ENCODE results near the gene SDK1.
"Not testable (repeated sequence)": the region's sequence is repeated elsewhere in the genome, so short reads cannot be mapped to it uniquely, and the experiment has no call there.

SDK1 gene

GRCh38 chr7:3916146-3916545, 615.1 kb downstream of the SDK1 start:
- DNase-seq (ENCODE audit: low read depth in 2 of 2), result no peak

GRCh38 chr7:3917436-3917835, 616.4 kb downstream of the SDK1 start:
- DNase-seq (ENCODE audit: low read depth in 2 of 2), result no peak

- no peak for DNase-seq (ENCODE audit: low read depth in 2 of 2)
Measured at GRCh38 chr7:3918576-3918975, 617.5 kb downstream of the SDK1 start.

GRCh38 chr7:3922175-3922635, 621.2 kb downstream of the SDK1 start:
- no peak for DNase-seq (ENCODE audit: low read depth in 2 of 2)

- no peak for DNase-seq (ENCODE audit: low read depth in 2 of 2)
Measured at GRCh38 chr7:3923307-3923918, 622.4 kb downstream of the SDK1 start.

GRCh38 chr7:3924277-3924676, 623.2 kb downstream of the SDK1 start:
- no peak for DNase-seq (ENCODE audit: low read depth in 2 of 2)

GRCh38 chr7:3927446-3928110, 626.5 kb downstream of the SDK1 start:
- DNase-seq (ENCODE audit: low read depth in 2 of 2), result no peak

GRCh38 chr7:3928727-3929515, 627.9 kb downstream of the SDK1 start:
- no peak for DNase-seq (ENCODE audit: low read depth in 2 of 2)

GRCh38 chr7:3931843-3932242, 630.8 kb downstream of the SDK1 start:
- DNase-seq (ENCODE audit: low read depth in 2 of 2), result no peak

GRCh38 chr7:3937146-3937545, 636.1 kb downstream of the SDK1 start:
- DNase-seq (ENCODE audit: low read depth in 2 of 2), result no peak

- DNase-seq (ENCODE audit: low read depth in 2 of 2), result no peak
Measured at GRCh38 chr7:3937605-3938004, 636.6 kb downstream of the SDK1 start.

- not testable (repeated sequence) for DNase-seq (ENCODE audit: low read depth in 2 of 2)
Measured at GRCh38 chr7:3941706-3942105, 640.7 kb downstream of the SDK1 start.

GRCh38 chr7:3942276-3942675, 641.2 kb downstream of the SDK1 start:
- no peak for DNase-seq (ENCODE audit: low read depth in 2 of 2)

- no peak for DNase-seq (ENCODE audit: low read depth in 2 of 2)
Measured at GRCh38 chr7:3942816-3943745, 642.0 kb downstream of the SDK1 start.

GRCh38 chr7:3943779-3944520, 642.9 kb downstream of the SDK1 start:
- no peak for DNase-seq (ENCODE audit: low read depth in 2 of 2)

GRCh38 chr7:3949242-3949640, 648.2 kb downstream of the SDK1 start:
- DNase-seq (ENCODE audit: low read depth in 2 of 2), result no peak

- no peak for DNase-seq (ENCODE audit: low read depth in 2 of 2)
Measured at GRCh38 chr7:3950249-3950648, 649.2 kb downstream of the SDK1 start.

GRCh38 chr7:3951316-3952055, 650.4 kb downstream of the SDK1 start:
- DNase-seq (ENCODE audit: low read depth in 2 of 2), result no peak

- DNase-seq (ENCODE audit: low read depth in 2 of 2), result no peak
Measured at GRCh38 chr7:3953133-3953532, 652.1 kb downstream of the SDK1 start.

- DNase-seq (ENCODE audit: low read depth in 2 of 2), result no peak
Measured at GRCh38 chr7:3953946-3954345, 652.9 kb downstream of the SDK1 start.

Measured in stimulated activated CD4-positive, alpha-beta T cell treated with anti-CD3 and anti-CD28 coated beads, Interleukin-12 subunit alpha, Interleukin-12 subunit beta, amount 100 ng/mL, for 24 hours (primary cell).